Hindlimb muscle (tissue), 1 donor: ENCODE data around the gene PDE8B. TPM values are rescaled to one million over a fixed set of nuclear protein-coding genes. Genes with fewer than 3 reads are reported as not detected.
"Not testable (repeated sequence)": the region's sequence is repeated elsewhere in the genome, so short reads cannot be mapped to it uniquely, and the experiment has no call there.

Experiments
- DNase-seq: peaks from one replicate; pipeline ENCODE4 v3.0.0-alpha.2; 2013
- polyA plus RNA-seq: library from polyadenylated mRNA; unstranded; fragments of 120-200 nt; gene quantifications from one replicate; pipeline ENCODE4 v1.2.1, GENCODE V29; 2013; ENCODE audit not compliant: insufficient read length

The PDE8B gene
- polyA plus RNA-seq, 1 donor = 2.4 TPM

DNA sequence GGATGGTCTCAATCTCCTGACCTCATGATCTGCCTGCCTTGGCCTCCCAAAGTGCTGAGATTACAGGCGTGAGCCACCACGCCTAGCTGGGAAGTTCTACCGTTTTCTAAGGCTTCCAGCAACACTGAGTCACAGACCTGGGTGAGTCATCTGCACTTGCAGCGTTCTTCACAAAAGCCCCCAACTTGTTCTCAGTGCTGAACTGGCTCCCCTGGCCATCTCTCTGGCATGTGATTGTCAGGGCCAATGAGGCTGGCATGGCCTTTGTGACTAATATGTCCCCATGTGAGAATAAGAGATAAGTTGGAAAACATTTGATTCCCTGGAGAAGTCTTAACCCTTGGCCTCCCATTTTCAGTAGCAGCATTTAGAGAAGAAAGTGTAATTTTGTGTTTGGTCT lies 157.3 kb downstream of the PDE8B start:
- no peak for DNase-seq

DNA sequence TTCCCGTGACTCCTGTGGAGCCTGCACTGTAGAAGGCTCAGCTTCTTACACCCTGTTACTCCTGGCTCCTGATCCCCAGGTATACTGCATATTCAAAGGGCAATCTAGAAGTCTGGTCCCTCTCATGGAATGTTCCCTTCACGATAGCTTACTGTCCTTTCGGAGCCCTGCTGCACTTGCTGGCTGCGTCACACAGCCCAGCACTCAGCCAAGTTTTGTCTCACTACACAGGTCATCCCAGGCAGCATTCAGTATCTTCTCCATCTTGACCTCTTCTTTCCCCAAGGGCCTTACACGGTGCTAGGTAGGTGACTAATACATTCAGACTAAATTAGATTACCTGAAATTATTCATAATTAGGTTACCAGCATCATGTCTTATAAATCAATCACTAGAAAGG lies 157.9 kb downstream of the PDE8B start:
- no peak for DNase-seq

DNA sequence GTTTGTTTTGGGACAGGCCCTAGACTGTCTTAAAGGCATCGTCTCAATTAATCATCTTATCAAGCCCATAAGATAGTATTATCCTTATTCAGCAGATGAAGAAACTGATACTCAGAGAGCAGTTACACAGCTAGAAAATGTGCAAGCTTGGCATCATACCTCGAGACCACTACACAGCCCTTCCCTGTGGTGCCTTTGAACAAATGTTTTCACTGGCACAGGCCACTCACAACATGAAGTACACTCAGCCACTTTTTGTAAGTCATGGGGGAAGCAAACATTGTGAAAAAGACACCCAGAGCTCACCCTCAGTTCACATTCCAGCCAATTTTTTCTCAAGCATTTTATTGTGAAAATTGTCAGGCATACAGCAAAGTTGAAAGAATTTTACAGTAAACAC lies 159.1 kb downstream of the PDE8B start:
- no peak for DNase-seq

DNA sequence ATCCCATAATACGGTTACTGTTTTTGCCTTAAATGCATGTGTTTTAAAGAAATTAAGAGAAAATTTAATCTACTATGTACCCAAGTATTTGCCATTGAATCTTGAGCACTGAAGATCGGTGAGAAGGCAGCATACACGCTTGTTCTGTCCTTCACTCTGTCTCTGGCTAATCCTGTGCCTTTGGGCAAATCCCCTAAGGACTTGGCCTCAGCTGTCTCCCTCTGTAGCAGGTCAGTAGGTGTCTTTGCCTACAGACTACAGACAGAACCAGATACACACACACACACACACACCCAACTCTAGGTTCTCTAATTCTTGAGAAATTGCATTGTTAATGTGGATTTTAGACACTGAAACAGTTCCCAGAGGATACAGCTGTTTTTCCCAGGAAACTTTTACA lies 164.2 kb downstream of the PDE8B start:
- no peak for DNase-seq

DNA sequence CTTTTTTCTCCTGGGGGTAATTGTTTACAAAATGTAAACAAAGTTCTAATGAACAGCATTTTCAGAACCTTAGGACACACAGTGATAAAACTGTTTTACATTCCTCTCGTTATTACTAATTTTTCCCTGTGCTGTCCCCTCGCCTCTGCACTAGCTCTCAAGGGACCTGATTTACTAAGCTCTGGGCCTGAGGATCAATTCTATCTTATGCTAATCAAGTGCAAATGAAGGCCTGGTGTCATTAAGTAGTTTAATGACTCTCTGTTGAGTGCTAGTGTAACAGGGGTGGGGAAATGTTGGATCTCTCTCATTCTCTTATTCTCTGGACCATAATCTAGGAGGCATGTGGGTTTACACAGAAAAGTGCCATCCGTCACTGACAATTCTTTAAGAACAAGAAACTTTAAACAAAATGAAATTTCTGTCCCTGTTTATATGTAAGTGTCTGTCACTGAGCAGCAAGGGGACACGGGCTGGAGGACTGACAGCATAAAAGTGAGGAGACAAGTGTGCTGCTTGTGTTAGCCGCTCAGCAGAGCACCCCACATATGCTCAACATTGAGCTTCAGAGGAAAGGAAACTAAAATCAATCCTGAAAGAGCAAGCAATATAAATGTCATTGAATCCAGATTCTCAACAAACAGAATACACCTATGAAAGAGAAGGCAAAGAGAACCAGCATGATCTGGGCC lies 166.3 kb downstream of the PDE8B start:
- DNase-seq = no peak

DNA sequence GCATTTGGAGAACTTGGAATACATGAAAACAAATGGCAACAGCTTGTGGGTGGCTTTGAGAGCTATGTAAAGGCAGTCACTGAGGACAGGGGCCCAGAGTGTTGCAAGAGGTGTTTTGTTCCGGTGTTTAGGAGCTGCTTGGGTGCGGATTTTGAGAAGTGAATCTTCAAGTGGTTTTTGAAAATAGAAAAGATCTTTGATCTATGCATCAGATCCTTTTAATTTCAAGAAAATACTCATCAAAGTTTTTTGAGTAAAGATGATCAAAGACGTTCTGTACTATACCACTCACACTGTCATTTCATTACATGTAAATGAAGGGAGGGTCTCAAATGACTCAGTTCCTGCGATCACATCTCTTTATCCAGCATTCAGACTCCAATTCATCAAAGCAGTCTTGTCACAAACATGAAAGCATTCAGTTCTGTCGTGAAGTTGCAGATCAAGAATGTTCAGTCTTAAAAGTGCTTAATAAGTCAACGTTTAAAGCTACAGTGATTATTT lies 169.1 kb downstream of the PDE8B start:
- no peak for DNase-seq

DNA sequence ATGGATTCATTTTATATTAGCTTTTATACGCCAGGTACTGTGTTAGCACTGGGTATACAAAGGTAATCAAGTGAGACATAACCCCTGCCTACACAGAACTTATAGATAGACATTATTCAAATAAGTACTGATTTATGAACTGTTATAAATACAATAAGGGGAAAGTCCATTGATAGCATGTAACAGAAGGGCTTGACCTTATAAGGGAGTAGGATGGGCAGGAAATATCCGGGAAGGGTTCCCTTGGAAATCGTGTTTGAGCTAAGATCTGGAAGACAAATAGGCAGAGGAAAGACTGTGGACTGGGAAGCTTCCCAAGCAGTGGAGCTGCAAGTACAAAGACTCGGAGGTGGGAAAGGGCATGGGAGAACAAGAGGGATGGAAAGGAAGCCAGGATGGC lies 170.2 kb downstream of the PDE8B start:
- no peak for DNase-seq

DNA sequence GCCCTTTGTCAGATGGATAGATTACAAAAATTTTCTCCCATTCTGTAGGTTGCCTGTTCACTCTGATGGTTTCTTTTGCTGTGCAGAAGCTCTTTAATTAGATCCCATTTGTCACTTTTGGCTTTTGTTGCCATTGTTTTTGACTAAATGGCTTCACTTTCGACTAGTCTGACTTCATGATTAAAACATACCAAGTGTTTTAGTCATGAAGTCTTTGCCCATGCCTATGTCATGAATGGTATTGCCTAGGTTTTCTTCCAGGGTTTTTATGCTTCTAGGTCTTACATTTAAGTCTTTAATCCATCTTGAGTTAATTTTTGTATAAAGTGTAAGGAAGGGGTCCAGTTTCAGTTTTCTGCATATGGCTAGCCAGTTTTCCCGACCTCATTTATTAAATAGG lies 172.9 kb downstream of the PDE8B start:
- DNase-seq = not testable (repeated sequence)

DNA sequence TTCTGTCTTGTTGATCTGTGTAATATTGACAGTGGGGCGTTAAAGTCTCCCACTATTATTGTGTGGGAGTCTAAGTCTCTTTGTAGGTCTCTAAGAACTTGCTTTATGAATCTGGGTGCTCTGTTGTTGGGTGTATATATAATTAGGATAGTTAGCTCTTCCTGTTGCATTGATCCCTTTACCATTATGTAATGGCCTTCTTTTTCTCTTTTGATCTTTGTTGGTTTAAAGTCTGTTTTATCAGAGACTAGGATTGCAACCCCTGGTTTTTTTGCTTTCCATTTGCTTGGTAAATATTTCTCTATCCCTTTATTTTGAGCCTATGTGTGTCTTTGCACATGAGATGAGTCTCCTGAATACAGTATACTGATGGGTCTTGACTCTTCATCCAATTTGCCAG lies 175.9 kb downstream of the PDE8B start:
- not testable (repeated sequence) for DNase-seq

DNA sequence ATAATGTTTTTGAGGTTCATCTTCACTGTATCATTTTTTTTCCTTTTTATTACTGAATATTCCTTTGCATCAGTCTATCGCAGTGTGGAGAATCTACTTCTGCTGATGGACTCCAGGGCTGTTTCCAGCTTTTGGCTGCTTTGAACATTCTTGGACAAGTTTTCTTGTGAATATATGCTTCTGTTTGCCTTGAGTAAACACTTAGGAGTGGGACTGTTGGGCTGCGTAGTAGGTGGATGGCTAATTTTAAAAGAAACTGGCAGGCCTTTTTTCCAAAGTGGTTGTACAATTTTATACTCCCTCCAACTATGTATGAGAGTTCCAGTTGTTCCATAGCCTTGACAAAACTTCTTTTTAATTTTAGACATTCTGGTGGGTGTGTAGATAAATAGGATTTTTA lies 179.3 kb downstream of the PDE8B start:
- no peak for DNase-seq

DNA sequence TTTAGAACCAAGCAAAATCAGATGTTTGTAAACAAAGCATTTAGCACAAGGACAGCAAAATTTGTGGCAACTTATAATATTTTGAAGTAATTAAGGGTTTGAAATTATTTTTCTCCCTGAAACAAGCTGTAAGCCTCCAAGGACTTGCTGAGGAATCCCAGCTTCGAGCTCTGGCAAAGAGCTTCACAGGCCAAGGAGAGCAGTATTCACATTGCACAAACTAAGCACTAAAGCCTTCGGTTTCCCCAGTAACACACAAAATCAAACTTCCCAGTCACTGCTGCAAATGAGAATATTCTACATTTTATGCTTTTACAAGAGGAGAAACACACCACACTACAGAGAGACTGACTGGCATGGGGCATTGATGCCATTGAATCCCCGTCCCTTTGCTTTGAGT lies 179.7 kb downstream of the PDE8B start:
- DNase-seq = no peak

DNA sequence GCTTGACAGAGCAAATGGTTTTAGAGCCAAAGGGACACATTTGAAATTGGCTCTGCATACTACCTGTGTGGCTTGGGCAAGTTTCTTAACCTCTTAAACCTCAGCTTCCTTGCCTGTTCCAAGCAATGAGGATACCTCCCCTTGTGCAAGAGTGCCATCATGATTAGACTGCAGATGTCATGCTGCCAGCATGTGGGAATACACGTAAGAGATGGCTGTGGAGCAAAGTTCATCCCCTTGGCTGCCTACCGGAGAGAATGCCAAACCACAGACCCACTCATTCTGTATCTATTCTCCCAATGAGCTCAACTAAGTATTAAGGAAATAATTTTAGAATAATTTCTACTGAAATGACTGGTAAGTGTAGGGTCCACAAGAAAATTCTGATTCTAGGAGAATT lies 180.3 kb downstream of the PDE8B start:
- DNase-seq = no peak

DNA sequence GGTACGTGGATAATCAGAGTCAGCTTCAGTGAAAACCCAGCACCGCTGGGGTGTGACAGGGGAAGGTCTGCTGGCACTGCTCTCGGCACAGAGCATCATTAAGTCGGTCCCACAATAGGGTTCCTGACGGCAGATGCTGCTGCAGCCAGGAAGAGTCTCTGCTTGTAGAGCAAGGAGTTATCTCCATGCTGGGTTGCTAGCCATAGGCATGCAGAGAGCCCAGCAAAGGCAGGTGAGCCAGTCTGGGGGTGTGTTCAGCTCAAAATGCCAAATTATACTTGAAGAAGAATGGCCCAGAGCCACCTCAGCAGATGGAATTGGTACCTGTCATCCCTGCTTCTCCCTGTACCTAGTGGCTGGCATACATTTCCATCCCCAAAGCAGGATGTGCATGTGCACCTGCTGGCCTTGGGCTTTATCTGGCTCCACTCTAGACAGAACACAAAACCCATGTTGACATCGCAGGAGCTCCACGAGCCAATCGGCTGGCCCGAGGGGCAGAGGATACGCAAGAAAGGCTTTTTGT lies 180.8 kb downstream of the PDE8B start:
- no peak for DNase-seq

DNA sequence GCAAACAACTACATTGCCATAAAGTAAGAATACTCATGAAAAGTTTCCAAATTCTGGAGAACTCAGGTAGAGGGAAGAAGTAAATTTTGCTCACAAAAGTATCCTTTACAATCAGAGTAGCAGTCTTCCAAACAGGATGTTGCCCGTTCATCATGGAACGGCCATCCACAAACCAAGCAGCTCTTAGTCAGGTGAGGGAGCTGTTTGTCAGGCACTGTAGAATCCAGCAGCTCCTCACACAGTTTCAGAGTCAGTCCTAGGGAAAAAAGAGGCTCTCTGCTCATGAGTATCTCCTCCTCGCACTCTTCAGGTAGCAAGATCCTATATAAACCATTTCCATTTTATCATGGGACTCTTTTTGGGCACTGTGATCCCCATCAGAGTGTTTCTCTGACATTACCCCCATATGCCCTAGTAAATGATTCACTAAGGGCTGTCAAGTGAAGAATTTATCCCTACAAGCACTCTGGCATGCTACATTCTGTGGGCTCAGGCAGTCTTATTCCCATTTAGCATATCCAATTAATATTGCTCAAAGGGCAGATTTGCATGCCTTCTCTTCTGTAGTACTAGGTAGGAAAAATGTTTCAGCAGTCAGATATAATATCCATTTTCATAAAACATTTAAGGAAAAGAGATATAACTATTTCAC lies 183.7 kb downstream of the PDE8B start:
- DNase-seq = no peak

DNA sequence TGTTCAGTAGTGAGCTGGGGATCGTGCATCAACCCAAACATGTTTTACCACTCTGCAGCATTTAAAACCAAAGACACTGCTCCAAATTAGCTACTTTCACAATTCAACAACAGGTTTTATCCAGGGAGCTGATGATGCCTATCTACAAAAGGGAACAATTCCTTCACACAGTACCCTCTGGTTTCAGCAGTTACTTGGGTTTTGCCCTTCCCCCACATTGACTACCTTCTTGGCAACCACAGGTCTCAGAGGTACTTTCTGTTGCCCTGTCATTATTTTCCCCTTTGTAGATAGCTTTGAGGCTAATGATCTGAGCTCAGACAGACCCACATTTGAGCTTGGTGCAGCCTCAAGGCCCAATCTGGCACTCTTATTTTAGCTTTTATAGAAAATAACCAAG lies 185.5 kb downstream of the PDE8B start:
- DNase-seq = no peak

DNA sequence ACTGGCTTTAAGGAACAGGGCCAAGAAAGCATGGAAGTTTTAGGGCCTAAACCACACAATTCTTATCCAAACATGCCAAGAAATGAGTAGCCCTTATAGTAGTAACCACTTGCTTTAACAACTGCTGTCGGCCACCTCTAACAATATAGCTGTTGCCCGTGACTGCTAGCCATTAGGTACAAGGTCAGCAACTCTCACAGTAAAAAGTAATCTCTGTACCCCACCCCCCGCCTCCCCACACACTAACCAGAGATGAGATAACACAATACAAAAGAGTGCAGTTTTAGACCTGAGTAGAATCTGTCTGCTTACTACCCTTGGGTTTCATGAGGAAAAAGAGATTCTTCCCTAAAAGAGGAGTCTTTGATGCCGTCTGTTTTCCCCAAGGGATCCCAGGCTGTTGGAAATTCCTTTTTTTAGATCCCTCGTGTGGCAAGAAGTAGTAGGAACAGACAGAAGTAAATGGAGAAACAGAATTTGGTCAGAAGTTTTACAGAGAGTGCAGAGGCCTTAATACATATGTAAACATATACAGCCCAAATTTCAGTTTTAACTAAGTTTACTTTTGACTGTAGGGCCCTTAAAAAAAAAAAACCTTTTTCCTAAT lies 187.3 kb downstream of the PDE8B start:
- DNase-seq = no peak

DNA sequence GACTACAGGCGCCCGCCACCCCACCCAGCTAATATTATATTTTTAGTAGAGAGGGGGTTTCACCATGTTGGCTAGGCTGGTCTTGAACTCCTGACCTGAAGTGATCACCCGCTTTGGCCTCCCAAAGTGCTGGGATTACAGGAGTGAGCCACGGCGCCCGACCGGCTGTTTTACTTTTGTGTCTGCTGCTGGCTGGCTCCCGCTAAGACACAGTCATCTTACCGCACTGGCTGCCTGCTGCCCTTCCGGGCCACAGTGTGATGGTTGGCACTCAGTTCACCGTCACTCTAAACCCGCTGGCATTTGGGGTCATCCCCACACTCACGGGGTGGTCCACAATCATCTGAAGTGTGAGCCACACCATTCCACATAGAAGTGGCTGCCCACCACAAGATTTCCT lies 188.0 kb downstream of the PDE8B start:
- DNase-seq = no peak

DNA sequence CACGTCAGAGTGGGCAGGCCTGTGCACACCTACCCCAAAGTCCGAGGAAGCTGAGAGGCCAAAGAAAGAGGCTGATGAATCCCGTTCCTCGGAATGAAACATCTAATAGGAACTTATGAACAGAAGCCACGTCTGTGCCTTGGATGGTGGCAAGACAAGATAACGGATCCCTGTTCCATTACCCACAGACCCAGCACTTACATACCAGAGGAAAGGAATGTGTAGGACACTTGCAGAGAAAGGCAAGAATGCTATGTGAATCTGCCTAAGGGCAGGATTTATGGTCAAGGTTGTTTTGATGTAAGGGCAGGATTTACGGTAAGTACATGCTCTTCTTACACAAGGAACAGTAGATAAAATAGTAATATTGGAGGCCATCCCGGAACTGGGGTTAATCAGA lies 188.4 kb downstream of the PDE8B start:
- no peak for DNase-seq

DNA sequence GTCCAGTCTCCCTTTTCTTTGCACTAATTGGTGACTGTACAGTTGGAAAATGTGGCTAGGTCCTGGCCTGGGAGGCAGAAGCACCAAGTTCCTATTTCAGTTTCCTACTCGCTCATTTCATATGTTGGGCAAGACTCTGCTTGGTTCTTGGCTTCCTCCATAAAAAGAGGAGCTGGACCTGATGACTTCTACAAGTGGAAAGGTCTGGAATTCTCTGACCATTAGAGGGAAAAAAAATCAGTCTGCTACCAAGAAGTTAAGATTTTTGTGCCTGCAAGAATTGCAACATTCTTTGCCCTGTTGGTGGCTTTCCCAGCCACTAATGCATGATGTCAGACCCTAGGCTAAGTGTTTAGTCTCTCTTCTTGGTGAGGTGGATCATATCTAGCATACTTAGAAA lies 190.2 kb downstream of the PDE8B start:
- no peak for DNase-seq

DNA sequence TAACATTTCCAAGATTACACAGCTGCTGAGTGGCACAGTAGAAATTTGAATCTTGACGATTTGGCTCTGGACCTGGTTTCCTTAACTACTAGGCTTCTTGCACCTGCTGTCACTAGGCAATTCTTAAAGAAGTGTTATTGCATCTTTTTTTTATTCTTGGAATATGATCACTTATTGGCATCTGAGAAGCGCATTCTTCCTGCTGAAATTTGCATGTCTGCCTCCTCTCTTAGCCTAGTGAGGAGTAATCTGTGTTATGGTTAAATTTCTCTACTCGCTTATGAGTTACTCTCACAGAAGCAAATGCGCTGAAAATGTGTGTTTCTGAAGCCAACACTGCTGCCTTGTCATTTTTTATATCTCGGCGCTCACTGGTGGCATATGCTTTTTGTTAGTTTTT lies 192.3 kb downstream of the PDE8B start:
- no peak for DNase-seq

DNA sequence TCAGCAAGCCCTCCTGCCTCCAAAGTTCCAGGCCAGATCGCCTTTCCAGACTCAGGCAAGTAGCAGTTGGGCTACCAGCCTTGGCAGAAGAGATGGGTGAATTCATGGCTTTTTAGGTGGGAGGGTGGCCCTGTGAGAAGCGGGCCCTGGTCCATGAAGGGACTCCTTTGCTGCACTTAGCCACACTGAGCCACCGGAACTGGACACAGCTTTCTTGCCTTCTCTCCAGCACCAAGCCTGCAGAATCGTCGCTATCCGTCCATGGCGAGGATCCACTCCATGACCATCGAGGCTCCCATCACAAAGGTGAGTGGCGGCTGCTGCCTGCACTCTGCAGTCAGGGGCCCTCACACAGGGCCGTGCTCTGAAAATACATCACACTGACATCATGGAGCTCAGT lies 196.7 kb downstream of the PDE8B start:
- no peak for DNase-seq

DNA sequence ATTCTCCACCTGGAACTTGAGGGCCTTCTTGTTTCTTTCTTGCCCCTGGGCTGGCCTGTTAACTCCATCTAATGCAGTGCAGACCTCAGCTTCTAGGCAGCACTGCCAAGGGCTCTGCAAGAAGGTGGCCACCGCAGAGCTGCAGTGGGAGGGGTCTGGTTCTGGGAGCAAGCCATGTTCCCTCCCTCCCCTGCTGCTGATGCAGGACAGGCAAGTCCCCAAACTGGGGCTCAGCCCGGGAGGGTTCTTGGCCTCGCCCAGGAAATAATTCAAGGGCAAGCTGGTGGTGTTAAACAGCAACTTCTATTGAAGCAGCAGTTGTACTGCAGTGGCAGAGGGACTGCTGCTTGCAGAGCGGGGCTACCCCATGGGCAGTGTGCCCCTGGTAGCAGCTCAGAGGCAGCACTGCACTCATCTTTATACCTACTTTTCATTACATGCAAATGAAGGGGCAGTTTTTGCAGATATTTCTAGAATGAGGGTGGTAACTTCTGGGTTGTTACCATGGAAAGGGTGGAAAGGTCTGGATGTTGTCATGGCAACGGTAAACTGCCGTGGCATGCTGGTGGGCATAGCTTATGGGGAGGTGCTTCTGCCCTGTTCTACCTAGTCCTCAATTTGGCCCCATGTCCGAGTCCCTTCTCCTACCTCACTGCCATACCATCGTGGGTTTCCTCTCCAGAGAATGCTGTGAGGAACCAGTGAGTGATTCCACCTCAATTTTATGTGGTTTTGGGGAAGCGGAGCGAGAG lies 199.6 kb downstream of the PDE8B start:
- DNase-seq = no peak

DNA sequence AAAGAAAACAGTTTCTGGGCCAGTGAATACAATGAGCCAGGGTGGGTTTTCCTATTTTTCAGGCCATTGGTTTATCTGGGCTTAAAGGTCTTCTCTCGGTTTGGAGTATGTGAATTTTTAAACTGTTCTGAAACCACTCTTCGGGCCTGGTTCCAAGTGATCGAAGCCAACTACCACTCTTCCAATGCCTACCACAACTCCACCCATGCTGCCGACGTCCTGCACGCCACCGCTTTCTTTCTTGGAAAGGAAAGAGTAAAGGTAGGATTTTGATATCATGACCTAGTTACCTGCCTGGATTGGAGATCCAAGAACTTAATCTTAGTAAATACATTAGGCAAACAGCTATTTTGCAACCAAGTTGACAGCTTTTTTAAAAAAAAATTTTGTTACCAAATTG lies 202.6 kb downstream of the PDE8B start:
- no peak for DNase-seq
